ENCODE measurements around the gene KCNN2.

KCNN2 gene

GRCh38 chr5:114317751-114318150 lies 44.1 kb upstream of the KCNN2 start:
- Histone ChIP-seq H3K18ac (ENCODE audit: low read length) (no peak overlapping the region), H3K9me3 (ENCODE audit: insufficient read depth, low read depth, low read length) (no peaks in the 10 kb centered on the region), H2BK120ac (ENCODE audit: insufficient read depth, low read length, poor library complexity) (no peak overlapping the region), H3K4me3 (ENCODE audit: low read depth, low read length) (no peak overlapping the region), H4K8ac (ENCODE audit: low read depth, low read length) (no peak overlapping the region), H2BK5ac (ENCODE audit: low read depth, low read length, poor library complexity) (no peak overlapping the region), H4K12ac (ENCODE audit: low read depth, low read length) (no peak overlapping the region), H3K4me1 (ENCODE audit: control insufficient read depth in 1 of 2, insufficient read depth in 2 of 2, low read length in 2 of 2) (no peaks in the 10 kb centered on the region), H3K23ac (ENCODE audit: low read length) (no peak overlapping the region), H2AK5ac (ENCODE audit: low read length) (no peak overlapping the region), H3K27me3 (ENCODE audit: insufficient read depth, low read length) (no peaks in the 10 kb centered on the region), H3K4me2 (ENCODE audit: low read length) (no peak overlapping the region), H2BK12ac (ENCODE audit: low read length) (no peak overlapping the region), H3K4ac (ENCODE audit: low read depth, low read length) (no peak overlapping the region), H3K27ac (ENCODE audit: low read depth, low read length) (no peak overlapping the region), H3K79me1 (ENCODE audit: low read length) (no peaks in the 10 kb centered on the region), H3K79me2 (ENCODE audit: control insufficient read depth, insufficient read depth, low read length, poor library complexity) (no peaks in the 10 kb centered on the region), H3K36me3 (ENCODE audit: control insufficient read depth in 1 of 2, insufficient read depth in 2 of 2, low read length in 2 of 2) (no peaks in the 10 kb centered on the region), H4K91ac (ENCODE audit: low read depth, low read length) (no peak overlapping the region), H3K9ac (ENCODE audit: low read length) (no peak overlapping the region), H3K14ac (ENCODE audit: low read length) (no peak overlapping the region), H2AFZ (ENCODE audit: insufficient read depth, low read length, poor library complexity) (no peak overlapping the region)
- DNase-seq, result peak; percentile 8 to 14
- no CpG with 5 or more reads among the region's 6 CpGs for WGBS (ENCODE audit: extremely low coverage, insufficient coverage, insufficient read length)

- Histone ChIP-seq H3K14ac (ENCODE audit: low read length) (peak overlapping the region; percentile 24), H3K18ac (ENCODE audit: low read length) (no peak overlapping the region), H2BK5ac (ENCODE audit: low read depth, low read length, poor library complexity) (no peak overlapping the region), H4K91ac (ENCODE audit: low read depth, low read length) (no peak overlapping the region), H4K8ac (ENCODE audit: low read depth, low read length) (no peak overlapping the region), H3K4ac (ENCODE audit: low read depth, low read length) (no peak overlapping the region), H3K9ac (ENCODE audit: low read length) (no peak overlapping the region), H2AFZ (ENCODE audit: insufficient read depth, low read length, poor library complexity) (no peak overlapping the region), H3K4me1 (ENCODE audit: control insufficient read depth in 1 of 2, insufficient read depth in 2 of 2, low read length in 2 of 2) (no peaks in the 10 kb centered on the region), H2BK12ac (ENCODE audit: low read length) (no peak overlapping the region), H3K4me2 (ENCODE audit: low read length) (no peak overlapping the region), H3K79me1 (ENCODE audit: low read length) (no peaks in the 10 kb centered on the region), H2AK5ac (ENCODE audit: low read length) (no peak overlapping the region), H2BK120ac (ENCODE audit: insufficient read depth, low read length, poor library complexity) (no peak overlapping the region), H4K12ac (ENCODE audit: low read depth, low read length) (no peak overlapping the region), H3K27ac (ENCODE audit: low read depth, low read length) (no peak overlapping the region), H3K36me3 (ENCODE audit: control insufficient read depth in 1 of 2, insufficient read depth in 2 of 2, low read length in 2 of 2) (no peaks in the 10 kb centered on the region), H3K27me3 (ENCODE audit: insufficient read depth, low read length) (no peaks in the 10 kb centered on the region), H3K23ac (ENCODE audit: low read length) (no peak overlapping the region), H3K4me3 (ENCODE audit: low read depth, low read length) (no peak overlapping the region), H3K9me3 (ENCODE audit: insufficient read depth, low read depth, low read length) (no peaks in the 10 kb centered on the region), H3K79me2 (ENCODE audit: control insufficient read depth, insufficient read depth, low read length, poor library complexity) (no peaks in the 10 kb centered on the region)
- no CpG with 5 or more reads among the region's 1 CpG for WGBS (ENCODE audit: extremely low coverage, insufficient coverage, insufficient read length)
- DNase-seq, result no peak
These were observed 42.6 kb upstream of the KCNN2 start for GRCh38 chr5:114319236-114319635.

- no peak overlapping the region for H2AFZ ChIP-seq (ENCODE audit: insufficient read depth, low read length, poor library complexity)
- no peak overlapping the region for H3K23ac ChIP-seq (ENCODE audit: low read length)
- H3K9me3 ChIP-seq (ENCODE audit: insufficient read depth, low read depth, low read length), result no peaks in the 10 kb centered on the region
- H2AK5ac ChIP-seq (ENCODE audit: low read length), result no peak overlapping the region
- no peak overlapping the region for H4K12ac ChIP-seq (ENCODE audit: low read depth, low read length)
- no peaks in the 10 kb centered on the region for H3K4me1 ChIP-seq (ENCODE audit: control insufficient read depth in 1 of 2, insufficient read depth in 2 of 2, low read length in 2 of 2)
- no peaks in the 10 kb centered on the region for H3K27me3 ChIP-seq (ENCODE audit: insufficient read depth, low read length)
- H4K8ac ChIP-seq (ENCODE audit: low read depth, low read length), result no peak overlapping the region
- H3K9ac ChIP-seq (ENCODE audit: low read length), result no peak overlapping the region
- WGBS (ENCODE audit: extremely low coverage, insufficient coverage, insufficient read length), result no CpG with 5 or more reads among the region's 1 CpG
- no peaks in the 10 kb centered on the region for H3K79me1 ChIP-seq (ENCODE audit: low read length)
- H4K91ac ChIP-seq (ENCODE audit: low read depth, low read length), result no peak overlapping the region
- H3K4me2 ChIP-seq (ENCODE audit: low read length), result no peak overlapping the region
- no peak overlapping the region for H2BK120ac ChIP-seq (ENCODE audit: insufficient read depth, low read length, poor library complexity)
- H2BK12ac ChIP-seq (ENCODE audit: low read length), result no peak overlapping the region
- H3K14ac ChIP-seq (ENCODE audit: low read length), result no peak overlapping the region
- no peaks in the 10 kb centered on the region for H3K36me3 ChIP-seq (ENCODE audit: control insufficient read depth in 1 of 2, insufficient read depth in 2 of 2, low read length in 2 of 2)
- H3K79me2 ChIP-seq (ENCODE audit: control insufficient read depth, insufficient read depth, low read length, poor library complexity), result no peaks in the 10 kb centered on the region
- H2BK5ac ChIP-seq (ENCODE audit: low read depth, low read length, poor library complexity), result no peak overlapping the region
- H3K18ac ChIP-seq (ENCODE audit: low read length), result no peak overlapping the region
- DNase-seq, result no peak
- H3K4ac ChIP-seq (ENCODE audit: low read depth, low read length), result no peak overlapping the region
- no peak overlapping the region for H3K27ac ChIP-seq (ENCODE audit: low read depth, low read length)
- H3K4me3 ChIP-seq (ENCODE audit: low read depth, low read length), result no peak overlapping the region
These were observed 42.0 kb upstream of the KCNN2 start for GRCh38 chr5:114319821-114320220.

- no peaks in the 10 kb centered on the region for H3K9me3 ChIP-seq (ENCODE audit: insufficient read depth, low read depth, low read length)
- no peak overlapping the region for H3K27ac ChIP-seq (ENCODE audit: low read depth, low read length)
- no peak overlapping the region for H2AK5ac ChIP-seq (ENCODE audit: low read length)
- H3K23ac ChIP-seq (ENCODE audit: low read length), result no peak overlapping the region
- H2BK5ac ChIP-seq (ENCODE audit: low read depth, low read length, poor library complexity), result no peak overlapping the region
- H3K79me1 ChIP-seq (ENCODE audit: low read length), result no peaks in the 10 kb centered on the region
- no peak overlapping the region for H3K14ac ChIP-seq (ENCODE audit: low read length)
- no peak overlapping the region for H3K9ac ChIP-seq (ENCODE audit: low read length)
- no peak overlapping the region for H3K4ac ChIP-seq (ENCODE audit: low read depth, low read length)
- H3K4me1 ChIP-seq (ENCODE audit: control insufficient read depth in 1 of 2, insufficient read depth in 2 of 2, low read length in 2 of 2), result no peaks in the 10 kb centered on the region
- H2BK120ac ChIP-seq (ENCODE audit: insufficient read depth, low read length, poor library complexity), result no peak overlapping the region
- H3K18ac ChIP-seq (ENCODE audit: low read length), result no peak overlapping the region
- H3K36me3 ChIP-seq (ENCODE audit: control insufficient read depth in 1 of 2, insufficient read depth in 2 of 2, low read length in 2 of 2), result no peaks in the 10 kb centered on the region
- no CpG with 5 or more reads among the region's 1 CpG for WGBS (ENCODE audit: extremely low coverage, insufficient coverage, insufficient read length)
- DNase-seq, result no peak
- H4K12ac ChIP-seq (ENCODE audit: low read depth, low read length), result no peak overlapping the region
- no peak overlapping the region for H3K4me3 ChIP-seq (ENCODE audit: low read depth, low read length)
- no peak overlapping the region for H2AFZ ChIP-seq (ENCODE audit: insufficient read depth, low read length, poor library complexity)
- H2BK12ac ChIP-seq (ENCODE audit: low read length), result no peak overlapping the region
- no peaks in the 10 kb centered on the region for H3K79me2 ChIP-seq (ENCODE audit: control insufficient read depth, insufficient read depth, low read length, poor library complexity)
- H3K4me2 ChIP-seq (ENCODE audit: low read length), result no peak overlapping the region
- no peak overlapping the region for H4K91ac ChIP-seq (ENCODE audit: low read depth, low read length)
- H4K8ac ChIP-seq (ENCODE audit: low read depth, low read length), result no peak overlapping the region
- H3K27me3 ChIP-seq (ENCODE audit: insufficient read depth, low read length), result no peaks in the 10 kb centered on the region
These were observed 37.6 kb upstream of the KCNN2 start for GRCh38 chr5:114324282-114324681.
